Prostate gland (tissue), 2 donors: Measurements from ENCODE around the gene TTC39B.
A peak's percentile ranks its signal among the peaks of the same experiment; 100 is the strongest.

ENCODE experiments used
- POLR2A ChIP-seq: fragments of 450-650 bp; IDR thresholded peaks from one replicate; pipeline ENCODE4 v1.6.1; 2016; ENCODE audit warnings: antibody characterized with exemption, mild to moderate bottlenecking
- POLR2AphosphoS5 ChIP-seq: sonication (generic); formaldehyde crosslinking; IDR thresholded peaks from one replicate; pipeline ENCODE4 v1.6.1; 2017; ENCODE audit warnings: antibody characterized with exemption
- TF ChIP-seq, protein P1 (sequence below), 4 experiments: fragments of 200-600 bp in 2 of 4; fragments of 450-650 bp in 2 of 4; sonication (generic) in 2 of 4; IDR thresholded peaks; 1 replicate in 3 of 4; 2 replicates in 1 of 4; pipeline ENCODE4 v1.5.1; 2016 to 2019; ENCODE audit warnings: antibody characterized with exemption in 4 of 4, mild to moderate bottlenecking in 2 of 4, moderate library complexity in 2 of 4

DNA sequence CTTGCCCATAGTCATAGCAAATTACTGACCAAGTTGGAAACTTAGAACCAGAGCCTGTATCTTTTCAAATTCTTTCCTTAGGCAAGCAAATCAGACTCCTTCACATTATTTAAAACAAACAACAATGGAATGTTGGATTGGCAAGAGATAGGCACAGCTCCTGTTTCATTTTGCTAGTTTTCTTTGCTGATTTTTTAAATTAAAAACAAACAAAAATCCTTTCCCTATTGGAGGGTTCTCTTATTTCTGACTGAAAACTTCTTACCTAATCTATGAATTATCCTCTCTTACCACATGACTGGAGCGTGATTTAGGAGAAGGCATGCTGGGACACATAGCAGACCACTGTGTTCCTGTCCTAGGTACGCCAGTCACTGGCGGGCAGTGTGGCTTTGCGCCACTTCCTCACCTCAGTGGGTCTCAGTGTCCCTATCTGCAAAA lies 63.0 kb downstream of the TTC39B start:
- TF ChIP-seq, protein P1, sequence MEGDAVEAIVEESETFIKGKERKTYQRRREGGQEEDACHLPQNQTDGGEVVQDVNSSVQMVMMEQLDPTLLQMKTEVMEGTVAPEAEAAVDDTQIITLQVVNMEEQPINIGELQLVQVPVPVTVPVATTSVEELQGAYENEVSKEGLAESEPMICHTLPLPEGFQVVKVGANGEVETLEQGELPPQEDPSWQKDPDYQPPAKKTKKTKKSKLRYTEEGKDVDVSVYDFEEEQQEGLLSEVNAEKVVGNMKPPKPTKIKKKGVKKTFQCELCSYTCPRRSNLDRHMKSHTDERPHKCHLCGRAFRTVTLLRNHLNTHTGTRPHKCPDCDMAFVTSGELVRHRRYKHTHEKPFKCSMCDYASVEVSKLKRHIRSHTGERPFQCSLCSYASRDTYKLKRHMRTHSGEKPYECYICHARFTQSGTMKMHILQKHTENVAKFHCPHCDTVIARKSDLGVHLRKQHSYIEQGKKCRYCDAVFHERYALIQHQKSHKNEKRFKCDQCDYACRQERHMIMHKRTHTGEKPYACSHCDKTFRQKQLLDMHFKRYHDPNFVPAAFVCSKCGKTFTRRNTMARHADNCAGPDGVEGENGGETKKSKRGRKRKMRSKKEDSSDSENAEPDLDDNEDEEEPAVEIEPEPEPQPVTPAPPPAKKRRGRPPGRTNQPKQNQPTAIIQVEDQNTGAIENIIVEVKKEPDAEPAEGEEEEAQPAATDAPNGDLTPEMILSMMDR (IDR thresholded peaks at IDR 0.05): no peak
- TF ChIP-seq POLR2A (no peak), POLR2AphosphoS5 (peak; percentile 27)
